HepG2 (cell line): ENCODE data around the gene NKX1-2. TPM values are rescaled to one million over a fixed set of nuclear protein-coding genes. Genes with fewer than 3 reads are reported as not detected.
A peak's percentile ranks its signal among the peaks of the same experiment; 100 is the strongest.

ENCODE experiments used
- CENPT ChIP-seq: sonication (generic); formaldehyde crosslinking; IDR thresholded peaks from 2 replicates; pipeline ENCODE4 v1.8.0; 2022; ENCODE audit warnings: low read depth, mild to moderate bottlenecking, moderate library complexity, missing genetic modification reagents
- FOXK1 ChIP-seq: sonication (generic); formaldehyde crosslinking; IDR thresholded peaks from 2 replicates; pipeline ENCODE4 v1.4.0; 2020; ENCODE audit warnings: low read depth, missing genetic modification reagents, borderline replicate concordance
- GABPA ChIP-seq, 2 experiments: IDR thresholded peaks; 2 replicates each; pipeline ENCODE4 v1.6.1; 2011 to 2016; ENCODE audit warnings: low read depth in 2 of 2, low read length in 1 of 2, missing biosample characterization in 1 of 2, missing genetic modification characterization in 1 of 2
- ISL2 ChIP-seq: sonication (generic); formaldehyde crosslinking; IDR thresholded peaks from 2 replicates; pipeline ENCODE4 v1.5.0; 2020; ENCODE audit warnings: missing genetic modification reagents
- JARID2 ChIP-seq: sonication (generic); formaldehyde crosslinking; IDR thresholded peaks from 2 replicates; pipeline ENCODE4 v1.8.1; 2023; ENCODE audit warnings: missing genetic modification reagents, inconsistent platforms; ENCODE audit not compliant: insufficient replicate concordance
- RNF2 ChIP-seq: fragments of 450-650 bp; conservative IDR thresholded peaks from 2 replicates; pipeline ENCODE4 v1.6.1; 2016; ENCODE audit warnings: low read depth
- SIN3A ChIP-seq: IDR thresholded peaks from 2 replicates; pipeline ENCODE4 v1.6.1; 2011; ENCODE audit warnings: low read depth, mild to moderate bottlenecking, control low read depth, low read length, borderline replicate concordance
- SUZ12 ChIP-seq: fragments of 150-350 bp; IDR thresholded peaks from 2 replicates; pipeline ENCODE4 v1.6.1; 2014; ENCODE audit warnings: low read depth, low read length
- ZFP36L1 ChIP-seq: sonication (generic); formaldehyde crosslinking; IDR thresholded peaks from 2 replicates; pipeline ENCODE4 v1.8.0; 2022; ENCODE audit warnings: mild to moderate bottlenecking, missing genetic modification reagents, moderate library complexity
- ZHX1 ChIP-seq: sonication (generic); formaldehyde crosslinking; IDR thresholded peaks from 2 replicates; pipeline ENCODE4 v1.8.1; 2022; ENCODE audit warnings: low read depth, mild to moderate bottlenecking, missing genetic modification reagents
- ZHX2 ChIP-seq, 2 experiments: sonication (generic) in 1 of 2; formaldehyde crosslinking in 1 of 2; IDR thresholded peaks; 2 replicates each; pipeline versions ENCODE4 v1.6.1 to v1.9.0; 2014 to 2022; ENCODE audit warnings: antibody characterized with exemption in 1 of 2, borderline replicate concordance in 1 of 2, inconsistent platforms in 1 of 2, low read depth in 1 of 2, missing genetic modification reagents in 1 of 2
- ZNF367 ChIP-seq: sonication (generic); formaldehyde crosslinking; IDR thresholded peaks from 2 replicates; pipeline ENCODE4 v1.4.0; 2020; ENCODE audit warnings: missing genetic modification reagents, borderline replicate concordance
- ZNF430 ChIP-seq: sonication (generic); formaldehyde crosslinking; IDR thresholded peaks from 2 replicates; pipeline ENCODE4 v1.9.0; 2021; ENCODE audit warnings: mild to moderate bottlenecking, missing genetic modification reagents
- ZNF441 ChIP-seq: sonication (generic); formaldehyde crosslinking; IDR thresholded peaks from 2 replicates; pipeline ENCODE4 v1.7.0; 2021; ENCODE audit warnings: missing genetic modification reagents, borderline replicate concordance
- ZNF546 ChIP-seq: sonication (generic); formaldehyde crosslinking; conservative IDR thresholded peaks from 2 replicates; pipeline ENCODE4 v1.8.1; 2023; ENCODE audit warnings: mild to moderate bottlenecking, missing genetic modification reagents
- ZNF776 ChIP-seq: sonication (generic); formaldehyde crosslinking; IDR thresholded peaks from 2 replicates; pipeline ENCODE4 v1.4.0; 2020; ENCODE audit warnings: mild to moderate bottlenecking, missing genetic modification reagents
- ZNF788 ChIP-seq: sonication (generic); formaldehyde crosslinking; IDR thresholded peaks from 2 replicates; pipeline ENCODE4 v1.5.0; 2020; ENCODE audit warnings: mild to moderate bottlenecking, missing genetic modification reagents, borderline replicate concordance
- polyA plus RNA-seq, 8 experiments: library from polyadenylated mRNA; depleted of rRNA in 3 of 8; stranded (reverse) in 7 of 8; unstranded in 1 of 8; fragments of >200 nt; fragmentation: Illumina TruSeq in 4 of 8; extraction: Trizol in 4 of 8; gene quantifications; 2 replicates each; pipeline versions ENCODE4 v1.2.1 to v1.2.3, GENCODE V29; 2011 to 2016; ENCODE audit warnings: low read depth in 4 of 8, missing spikeins in 1 of 8, mixed read lengths in 1 of 8; ENCODE audit not compliant: insufficient read depth in 1 of 8
- total RNA-seq, 5 experiments: library from RNA; depleted of rRNA; stranded (reverse); fragments of >200 nt; fragmentation: Illumina TruSeq; extraction: Trizol; gene quantifications; 2 replicates each; pipeline ENCODE4 v1.2.3, GENCODE V29; 2016; ENCODE audit warnings: low read depth in 1 of 5
- TF ChIP-seq, protein P1 (sequence below): IDR thresholded peaks from 2 replicates; pipeline ENCODE4 v1.6.1; 2016; ENCODE audit warnings: missing biosample characterization, missing genetic modification reagents, low read depth

Gene NKX1-2
- total and polyA plus RNA-seq, 2 of the 13 experiments (the other 11 are each of a cell fraction or from before 2014, with no cell fraction given): not detected

DNA sequence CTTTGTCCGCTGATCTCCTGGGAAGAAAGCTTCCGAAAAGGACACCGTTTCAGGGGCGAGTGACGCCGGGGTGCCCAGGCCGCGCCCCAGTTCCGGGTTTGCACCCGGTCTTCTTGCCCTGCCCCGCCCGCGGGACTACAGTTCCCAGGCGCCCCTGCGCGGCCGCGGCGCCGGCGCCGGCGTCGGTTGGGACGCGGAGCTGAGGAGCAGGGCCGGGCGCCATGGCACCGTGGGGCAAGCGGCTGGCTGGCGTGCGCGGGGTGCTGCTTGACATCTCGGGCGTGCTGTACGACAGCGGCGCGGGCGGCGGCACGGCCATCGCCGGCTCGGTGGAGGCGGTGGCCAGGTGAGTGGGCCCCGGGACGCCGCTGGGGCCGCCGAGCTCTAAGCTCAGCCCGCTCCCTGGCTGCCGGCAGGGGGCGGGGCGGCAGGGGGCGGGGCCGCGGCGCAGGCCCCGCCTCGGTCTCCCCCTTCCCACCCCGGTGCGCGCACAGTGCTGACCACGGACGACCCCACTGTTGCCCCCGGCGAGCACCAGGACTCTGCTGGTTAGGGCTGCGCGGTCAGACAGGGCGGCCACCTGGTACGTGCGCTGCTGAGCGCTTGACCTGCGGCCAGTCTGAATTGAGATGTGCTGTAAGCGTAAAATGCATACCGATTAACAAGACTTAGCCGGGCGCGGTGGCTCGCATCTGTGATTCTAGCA, 12.0 kb upstream of the NKX1-2 start, which contains the start of gene LHPP (continued):
- TF ChIP-seq CENPT (CRISPR knock-in tag) (no peak), ZFP36L1 (CRISPR knock-in tag) (no peak), RNF2 (0 out of 2 replicates have a peak, but pooled peaks have one; percentile 33), SIN3A (peak; percentile 19; the same call in 1 of the 2 replicates), ZNF441 (CRISPR knock-in tag) (peak; percentile 23; the same call in 1 of the 2 replicates), JARID2 (CRISPR knock-in tag) (no peak), ISL2 (CRISPR knock-in tag) (0 out of 2 replicates have a peak, but pooled peaks have one; percentile 36), ZNF788 (CRISPR knock-in tag) (0 out of 2 replicates have a peak, but pooled peaks have one; percentile 5), ZNF776 (peak; percentile 21; the same call in 1 of the 2 replicates), ZNF367 (no peak), ZNF430 (CRISPR knock-in tag) (peak; percentile 75; the same call in 1 of the 2 replicates), SUZ12 (peak; percentile 65; the same call in 1 of the 2 replicates), GABPA (IDR thresholded peaks at IDR 0.05; ENCODE audit: low read depth, low read length) (no peak; the same call in 1 of the 2 replicates), GABPA (CRISPR knock-in tag; IDR thresholded peaks at IDR 0.05; ENCODE audit: low read depth) (0 out of 2 replicates have a peak, but pooled peaks have one; percentile 33), ZHX2 (IDR thresholded peaks at IDR 0.05; ENCODE audit: low read depth) (peak; percentile 30; the same call in 1 of the 2 replicates), ZHX2 (CRISPR knock-in tag; IDR thresholded peaks at IDR 0.05; ENCODE audit: borderline replicate concordance) (no peak), ZHX1 (CRISPR knock-in tag) (no peak), ZNF546 (CRISPR knock-in tag) (no peak), FOXK1 (CRISPR knock-in tag) (peak; percentile 18; the same call in 1 of the 2 replicates)
- TF ChIP-seq, protein P1, sequence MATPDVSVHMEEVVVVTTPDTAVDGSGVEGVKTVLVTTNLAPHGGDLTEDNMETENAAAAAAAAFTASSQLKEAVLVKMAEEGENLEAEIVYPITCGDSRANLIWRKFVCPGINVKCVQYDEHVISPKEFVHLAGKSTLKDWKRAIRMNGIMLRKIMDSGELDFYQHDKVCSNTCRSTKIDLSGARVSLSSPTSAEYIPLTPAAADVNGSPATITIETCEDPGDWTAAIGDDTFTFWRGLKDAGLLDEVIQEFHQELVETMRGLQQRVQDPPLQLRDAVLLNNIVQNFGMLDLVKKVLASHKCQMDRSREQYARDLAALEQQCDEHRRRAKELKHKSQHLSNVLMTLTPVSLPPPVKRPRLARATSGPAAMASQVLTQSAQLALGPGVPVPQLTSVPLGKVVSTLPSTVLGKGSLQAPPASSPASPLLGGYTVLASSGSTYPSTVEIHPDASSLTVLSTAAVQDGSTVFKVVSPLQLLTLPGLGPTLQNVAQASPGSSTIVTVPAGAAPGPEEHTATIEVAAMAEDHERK (CRISPR knock-in tag): peak; percentile 74
